CD4-positive, alpha-beta T cell treated with Interleukin-6 at 100 ng/mL for 8 hours (primary cell): ENCODE data around the gene IGF1R.

Experiments used
- DNase-seq: peaks from one replicate; pipeline ENCODE4 v3.0.0-alpha.2; 2020; ENCODE audit warnings: mixed read lengths, low spot score

The IGF1R gene

DNA sequence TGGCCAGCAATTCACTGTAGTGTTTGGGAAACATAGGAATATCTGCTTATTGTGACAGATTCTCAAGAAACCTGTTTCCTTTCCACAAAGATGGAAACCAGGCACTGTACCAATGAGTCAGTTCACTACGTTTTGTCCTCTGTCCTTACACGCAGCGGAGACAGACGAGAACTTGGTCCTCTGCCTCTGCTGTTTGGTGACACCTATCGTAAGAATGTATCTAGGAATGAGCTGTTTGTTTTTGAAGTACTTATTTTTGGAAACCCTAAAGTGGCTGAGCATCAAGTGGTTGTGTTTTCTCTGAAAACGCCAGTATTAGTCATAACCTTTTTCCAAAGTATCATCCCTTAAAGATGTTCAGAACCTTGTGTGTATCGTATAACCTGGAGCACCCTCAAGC is 266.3 kb downstream of the IGF1R start:
- no peak for DNase-seq

DNA sequence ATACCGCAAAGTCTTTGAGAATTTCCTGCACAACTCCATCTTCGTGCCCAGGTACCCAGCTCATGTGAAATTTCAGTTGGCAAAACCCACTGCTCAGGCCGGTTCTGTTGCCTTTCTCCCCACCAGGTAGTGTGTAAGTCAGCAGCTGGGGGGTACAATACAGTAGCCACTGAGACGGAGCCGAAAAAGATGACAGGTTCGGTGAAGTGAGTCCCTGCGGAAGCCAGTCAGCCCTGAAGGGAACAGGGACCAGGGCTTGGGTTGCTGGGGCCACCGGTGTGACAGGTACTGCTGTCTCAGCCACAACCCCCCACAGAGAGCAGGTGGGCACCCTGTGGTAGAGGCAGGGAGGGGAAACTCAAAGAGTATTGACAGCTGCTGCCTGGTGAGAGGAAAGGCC is 268.5 kb downstream of the IGF1R start:
- no peak for DNase-seq

DNA sequence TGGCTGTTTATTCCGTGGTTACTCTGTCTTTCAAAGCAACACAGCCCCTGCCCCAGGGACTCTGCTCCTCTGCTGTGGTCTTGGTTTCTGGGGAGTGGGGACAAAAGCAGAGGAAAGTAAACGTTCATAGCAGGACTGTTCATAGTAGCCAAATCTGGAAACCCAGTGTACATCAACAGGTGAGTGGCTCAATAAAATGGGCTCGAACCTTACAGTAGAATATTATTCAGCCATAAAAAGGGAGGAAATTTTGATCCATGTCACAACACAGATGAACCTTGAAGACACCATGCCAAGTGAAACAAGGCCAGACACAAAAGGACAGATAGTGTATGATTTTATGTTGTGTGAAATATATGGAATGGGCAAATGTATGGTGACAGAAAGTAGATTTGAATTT is 269.1 kb downstream of the IGF1R start:
- DNase-seq, result no peak

DNA sequence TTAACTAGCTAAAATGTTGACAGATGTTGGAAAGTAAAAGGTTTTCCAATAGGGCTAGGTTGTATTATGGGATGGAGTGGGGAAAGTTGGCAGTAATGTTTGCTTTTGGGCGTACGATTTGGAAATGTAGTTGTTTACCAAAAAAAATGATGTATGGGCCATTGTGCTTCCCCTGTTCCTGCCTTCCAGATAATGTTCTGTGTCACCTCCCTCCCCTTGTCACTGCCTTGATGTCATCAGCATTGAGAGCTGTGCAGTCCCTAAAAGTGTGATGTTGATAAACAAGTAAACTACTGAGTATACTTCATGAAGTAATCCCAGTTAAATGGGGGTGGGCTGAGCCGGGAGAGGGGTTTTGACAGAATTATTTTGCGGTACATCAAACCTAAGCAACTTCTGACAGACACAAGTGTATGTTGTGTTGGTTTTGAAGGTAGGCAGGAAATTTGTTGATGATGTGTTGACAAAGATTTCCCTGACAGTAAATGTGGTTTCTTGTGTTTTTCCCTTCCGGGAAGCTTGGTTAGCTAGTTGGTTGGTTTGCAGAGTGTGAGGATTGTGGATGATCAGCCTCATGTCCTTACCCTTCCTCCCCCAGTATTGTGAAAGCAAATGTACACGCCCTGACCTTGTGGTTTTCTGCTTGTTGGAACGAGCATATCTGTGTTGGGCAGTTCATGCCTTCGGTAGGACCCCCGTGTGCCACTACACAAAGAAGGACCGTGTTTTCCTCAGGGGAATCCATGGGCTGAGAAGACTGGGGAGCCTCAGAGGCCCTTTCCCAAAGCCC is 271.9 kb downstream of the IGF1R start:
- DNase-seq, result no peak

DNA sequence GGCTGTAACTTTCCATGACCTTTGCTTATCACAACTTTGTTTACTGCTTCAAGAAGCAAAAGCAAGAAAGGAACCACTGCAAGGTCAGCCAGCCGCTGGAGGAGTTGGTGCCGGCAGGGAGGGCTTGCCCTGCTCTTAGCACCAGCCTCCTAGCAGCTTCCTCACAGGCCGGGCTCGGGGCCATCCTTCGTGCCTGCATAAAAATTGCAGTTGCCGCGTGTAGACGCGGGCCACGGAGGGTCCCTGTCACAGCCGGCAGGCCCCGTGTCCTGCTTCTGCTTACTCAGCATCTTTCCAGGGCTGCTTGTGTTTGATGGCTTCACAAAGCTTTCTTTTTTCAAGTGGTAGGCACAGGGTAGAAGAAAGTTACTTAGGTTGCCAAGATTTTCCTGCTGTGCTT is 274.8 kb downstream of the IGF1R start:
- DNase-seq, result no peak

DNA sequence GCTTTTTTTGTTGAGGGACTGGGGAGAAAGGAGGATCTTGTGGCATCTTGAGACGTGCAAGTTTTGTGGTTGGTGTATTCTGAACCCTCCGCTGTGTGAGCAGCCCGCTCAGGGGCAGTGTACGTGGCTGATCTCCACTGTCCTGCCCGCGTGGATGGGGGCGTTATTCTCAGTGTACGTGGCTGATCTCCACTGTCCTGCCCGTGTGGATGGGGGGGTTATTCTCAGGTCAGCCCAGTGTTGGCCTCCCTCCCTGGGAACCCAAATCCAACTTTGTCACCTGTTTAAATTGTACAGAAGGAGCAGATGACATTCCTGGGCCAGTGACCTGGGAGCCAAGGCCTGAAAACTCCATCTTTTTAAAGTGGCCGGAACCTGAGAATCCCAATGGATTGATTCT is 275.2 kb downstream of the IGF1R start:
- DNase-seq, result no peak

DNA sequence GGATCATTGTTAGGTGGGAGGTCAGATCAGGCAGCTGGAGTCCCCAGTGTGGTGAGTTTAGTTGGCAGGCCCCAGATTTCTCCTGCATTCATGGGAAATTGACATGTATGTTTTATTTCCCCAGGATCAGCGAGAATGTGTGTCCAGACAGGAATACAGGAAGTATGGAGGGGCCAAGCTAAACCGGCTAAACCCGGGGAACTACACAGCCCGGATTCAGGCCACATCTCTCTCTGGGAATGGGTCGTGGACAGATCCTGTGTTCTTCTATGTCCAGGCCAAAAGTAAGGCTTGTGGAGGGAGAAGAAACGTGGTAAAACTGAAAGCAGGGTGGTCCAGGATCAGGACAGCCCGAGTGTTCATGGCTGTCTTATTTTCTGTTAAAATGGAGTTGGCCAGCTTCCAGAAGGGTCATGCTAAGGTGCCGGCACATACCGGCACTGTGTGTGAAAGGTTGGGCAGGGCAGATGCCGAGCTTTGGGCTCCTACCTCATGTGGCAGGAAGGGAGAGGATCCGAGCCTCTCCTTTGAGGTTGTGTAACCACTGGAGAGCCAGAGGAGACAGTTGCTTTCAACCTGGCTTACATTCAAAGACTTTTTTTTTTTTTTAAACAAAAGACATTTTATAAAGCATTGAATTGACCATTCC is 276.2 kb downstream of the IGF1R start:
- no peak for DNase-seq

DNA sequence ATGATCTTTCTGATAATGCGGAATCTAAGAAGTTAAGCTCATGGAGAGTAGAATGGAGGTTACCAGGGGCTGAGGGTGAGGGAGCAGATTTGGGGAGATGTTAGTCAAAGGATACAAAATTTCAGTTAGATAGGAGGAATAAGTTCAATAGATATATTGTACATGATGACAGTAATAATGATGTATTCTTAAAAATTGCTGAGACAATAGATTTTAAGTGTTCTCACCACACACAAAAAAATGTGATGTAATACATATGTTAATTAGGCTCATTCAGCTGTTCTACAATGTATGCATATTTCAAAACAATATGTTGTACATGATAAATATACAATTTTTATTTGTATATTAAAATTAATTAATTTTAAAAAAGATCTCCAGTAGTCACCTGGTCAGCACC is 277.9 kb downstream of the IGF1R start:
- DNase-seq, result no peak

DNA sequence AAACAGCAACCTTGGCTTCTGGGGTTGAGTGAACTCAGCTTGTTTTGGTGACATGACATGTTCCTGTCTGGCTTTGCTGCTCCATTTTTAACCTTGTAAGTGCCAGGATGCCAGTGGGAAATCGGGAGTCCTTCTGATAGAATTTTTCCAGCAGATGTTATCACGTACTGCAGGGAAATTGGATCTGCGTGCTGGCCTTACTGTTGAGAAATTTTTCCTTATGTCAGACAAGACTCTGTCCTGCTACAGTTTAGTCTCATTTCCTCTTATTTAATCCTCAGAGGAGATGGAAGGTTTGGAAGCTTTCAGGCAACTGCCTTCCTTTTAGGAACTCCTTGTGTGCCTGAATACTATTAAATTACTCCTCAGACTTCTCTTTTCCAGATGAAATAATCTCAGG is 278.7 kb downstream of the IGF1R start:
- no peak for DNase-seq

DNA sequence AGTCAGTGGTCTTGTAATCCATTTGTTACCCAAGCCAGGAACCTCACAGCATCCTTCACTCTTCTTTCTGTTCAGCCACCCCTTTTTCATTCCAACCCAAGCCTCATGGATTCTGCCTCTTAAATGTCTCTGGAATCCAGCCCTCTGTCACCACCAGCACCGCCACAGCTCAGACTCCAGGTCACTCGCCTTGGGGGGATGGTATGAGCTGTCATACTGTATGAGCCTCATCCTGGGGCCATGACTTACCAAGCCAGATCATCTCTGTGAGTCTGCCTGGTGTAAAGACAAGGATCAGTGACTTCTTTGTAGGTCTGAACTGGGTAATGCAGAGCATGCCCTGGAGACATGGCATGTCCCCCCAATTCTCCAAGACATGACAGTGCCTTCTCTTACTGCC is 279.7 kb downstream of the IGF1R start:
- DNase-seq, result no peak

DNA sequence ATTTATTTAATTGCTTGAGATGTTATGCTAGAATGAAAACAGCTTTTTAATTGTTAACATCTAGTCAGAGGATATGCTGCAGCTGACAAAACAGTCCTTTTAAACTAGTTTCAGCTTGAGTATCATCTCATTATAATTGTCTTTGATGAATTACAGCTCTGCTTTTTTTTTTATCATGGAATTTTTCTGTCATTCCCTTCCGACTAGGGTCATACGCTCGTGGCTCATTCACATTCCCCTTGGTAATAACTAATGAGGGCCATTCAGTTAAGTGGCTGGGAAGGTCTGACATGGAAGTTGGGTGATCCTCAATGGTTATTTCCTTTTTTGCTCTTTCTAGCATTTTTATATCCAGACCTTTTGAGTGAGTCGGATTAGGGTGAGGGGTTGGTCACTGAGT is 282.2 kb downstream of the IGF1R start:
- no peak for DNase-seq

DNA sequence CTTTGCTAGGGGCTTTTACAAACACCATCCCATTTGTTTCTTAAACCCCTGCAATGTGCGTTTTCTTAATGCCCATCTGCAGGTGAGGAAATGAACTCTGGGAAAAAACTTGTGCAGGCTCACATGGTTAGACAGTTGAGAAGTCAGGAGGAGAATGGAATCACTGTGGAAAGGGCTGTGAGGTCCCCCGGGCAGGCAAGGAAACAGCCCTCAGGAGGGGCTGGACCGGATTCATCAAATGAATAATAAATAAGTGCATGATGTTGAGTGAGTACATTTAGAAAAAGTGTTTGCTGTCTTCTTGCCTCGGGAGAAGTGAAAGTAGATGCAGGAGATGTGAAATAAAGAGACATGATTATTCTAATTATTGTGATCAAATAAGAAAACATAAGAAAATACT is 282.7 kb downstream of the IGF1R start:
- no peak for DNase-seq

DNA sequence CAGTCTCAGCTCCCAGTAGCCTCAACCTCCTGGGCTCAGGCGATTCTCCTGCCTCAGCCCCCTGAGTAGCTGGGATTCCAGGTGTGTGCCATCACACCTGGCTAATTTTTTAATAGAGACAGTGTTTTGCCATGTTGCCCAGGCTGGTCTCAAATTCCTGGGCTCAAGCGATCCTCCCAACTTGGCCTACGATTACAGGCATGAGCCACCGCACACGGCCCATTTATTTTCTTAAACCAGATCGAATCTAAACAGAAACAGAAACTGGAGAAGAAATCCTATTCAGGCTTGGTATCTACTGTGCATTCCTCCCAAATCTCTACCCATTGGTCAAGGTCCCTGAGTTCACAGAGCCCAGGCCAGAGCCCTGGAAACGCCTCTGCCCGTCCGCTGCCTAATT is 285.1 kb downstream of the IGF1R start:
- no peak for DNase-seq

DNA sequence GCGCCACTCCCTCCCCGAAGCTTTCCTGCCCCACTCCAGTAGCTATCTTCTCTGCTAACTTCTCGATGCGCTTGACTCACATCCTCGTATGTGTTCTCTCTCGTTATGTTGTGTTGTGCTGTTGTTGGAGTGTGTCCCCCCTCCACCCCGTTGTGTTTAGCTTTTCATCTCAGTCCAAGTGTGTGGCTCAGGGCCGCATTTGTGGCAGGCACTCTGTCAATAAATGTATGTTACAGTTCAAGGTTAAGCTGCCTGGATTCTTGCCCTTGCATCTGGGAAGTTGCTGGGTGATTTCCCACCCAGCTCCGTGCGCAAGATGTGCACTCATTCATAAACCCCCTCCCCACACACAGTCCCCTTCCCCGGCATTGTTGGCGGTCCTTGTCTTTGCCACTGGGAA is 287.4 kb downstream of the IGF1R start:
- no peak for DNase-seq

DNA sequence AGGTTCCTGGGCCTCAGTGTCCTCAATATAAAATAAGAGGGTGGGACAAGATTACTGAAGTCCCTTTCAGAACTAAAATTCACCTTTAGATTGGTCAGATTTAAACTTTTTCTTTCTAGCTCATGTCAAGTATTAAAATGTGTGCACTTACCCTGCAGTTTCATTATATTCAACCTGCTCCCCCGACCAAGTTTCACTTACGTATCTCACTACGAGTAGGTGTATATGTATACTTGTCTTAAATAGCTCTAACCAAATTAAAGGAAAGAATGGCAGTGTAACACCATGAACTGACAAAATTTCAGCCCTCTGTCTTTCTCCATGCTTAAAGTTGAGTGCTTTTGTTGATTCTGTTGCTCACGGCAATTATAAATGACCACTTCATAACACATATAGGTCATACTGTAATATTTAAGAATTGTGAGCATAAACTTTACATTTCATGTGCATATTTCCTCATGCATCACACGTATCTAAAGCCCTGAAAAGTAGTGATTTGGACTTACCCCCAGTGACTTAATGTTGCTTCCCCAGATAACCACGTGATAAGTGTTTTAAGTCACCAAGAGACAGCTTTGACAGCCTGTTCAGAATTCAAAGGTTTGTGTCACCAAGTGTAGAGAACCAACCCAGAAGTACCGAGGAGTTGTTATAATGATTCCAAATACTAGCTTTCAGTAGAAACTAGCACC is 289.2 kb downstream of the IGF1R start:
- no peak for DNase-seq

DNA sequence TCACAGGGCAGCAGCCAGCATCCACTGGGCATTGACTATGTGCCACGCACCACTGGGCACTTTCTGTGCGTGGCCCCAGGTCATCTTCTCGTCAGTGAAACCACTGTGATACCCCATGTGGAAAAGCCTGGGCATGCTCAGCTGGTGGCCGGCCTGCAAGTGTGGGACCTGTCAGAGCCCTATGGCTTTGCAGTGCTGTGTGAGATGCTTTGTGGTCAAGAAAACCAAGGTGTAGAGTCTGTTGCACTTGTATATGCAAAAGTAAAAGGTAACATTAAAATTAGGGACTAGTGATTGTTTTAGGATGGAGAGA is 289.7 kb downstream of the IGF1R start:
- DNase-seq, result no peak

DNA sequence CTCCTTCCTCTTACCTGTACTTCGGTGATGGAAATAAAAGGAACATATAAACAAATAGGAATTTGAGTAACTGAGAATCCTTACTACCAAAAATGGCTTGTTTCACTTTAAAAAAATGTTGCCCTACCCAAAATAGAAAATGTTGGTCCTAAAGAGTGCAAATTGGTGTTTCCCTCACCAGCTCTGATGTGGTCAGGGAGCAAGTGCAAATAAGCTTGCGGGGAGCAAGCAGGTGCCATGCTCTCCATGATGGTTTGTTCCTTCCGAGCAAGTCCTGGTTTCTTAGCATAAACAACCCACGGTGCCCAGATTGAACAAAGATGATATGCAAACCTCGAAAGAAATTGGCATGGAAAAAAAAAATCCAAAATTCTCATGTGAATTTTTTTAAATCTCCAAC is 290.5 kb downstream of the IGF1R start:
- DNase-seq, result no peak

DNA sequence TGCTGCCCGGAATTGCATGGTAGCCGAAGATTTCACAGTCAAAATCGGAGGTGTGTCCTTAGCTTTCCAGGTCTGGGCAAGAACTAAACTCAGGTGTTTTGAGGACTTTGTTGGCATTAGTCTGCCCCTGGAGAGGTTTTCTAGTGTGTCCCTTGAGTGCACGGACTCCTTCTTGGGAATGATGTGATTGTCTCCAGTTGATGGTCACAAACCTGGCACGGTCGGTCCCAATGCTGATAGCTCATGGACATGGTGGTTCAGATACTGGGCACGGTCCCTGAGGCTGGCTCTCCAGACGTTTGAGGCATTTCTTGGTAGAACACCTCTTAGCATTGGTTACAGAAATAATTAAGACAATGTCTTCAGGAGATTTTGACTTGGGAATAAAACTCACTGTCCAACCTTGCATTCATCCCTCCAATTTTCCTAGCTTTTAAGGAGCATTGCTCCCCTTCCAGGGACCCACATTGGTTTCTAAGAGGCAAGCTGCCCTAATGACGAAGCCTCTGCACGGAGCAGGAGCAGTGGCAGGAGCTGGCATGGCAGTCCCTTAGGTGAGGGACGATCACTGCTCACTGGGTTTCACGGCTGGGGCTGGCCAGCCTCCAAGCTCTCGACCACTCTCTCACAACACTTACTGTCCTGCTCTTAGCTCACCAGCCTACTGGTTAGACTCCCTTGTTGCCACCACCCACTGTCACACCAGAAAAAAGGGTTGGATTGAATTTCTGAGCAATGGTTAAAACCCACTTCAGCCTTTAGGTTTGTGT is 291.2 kb downstream of the IGF1R start:
- no peak for DNase-seq

DNA sequence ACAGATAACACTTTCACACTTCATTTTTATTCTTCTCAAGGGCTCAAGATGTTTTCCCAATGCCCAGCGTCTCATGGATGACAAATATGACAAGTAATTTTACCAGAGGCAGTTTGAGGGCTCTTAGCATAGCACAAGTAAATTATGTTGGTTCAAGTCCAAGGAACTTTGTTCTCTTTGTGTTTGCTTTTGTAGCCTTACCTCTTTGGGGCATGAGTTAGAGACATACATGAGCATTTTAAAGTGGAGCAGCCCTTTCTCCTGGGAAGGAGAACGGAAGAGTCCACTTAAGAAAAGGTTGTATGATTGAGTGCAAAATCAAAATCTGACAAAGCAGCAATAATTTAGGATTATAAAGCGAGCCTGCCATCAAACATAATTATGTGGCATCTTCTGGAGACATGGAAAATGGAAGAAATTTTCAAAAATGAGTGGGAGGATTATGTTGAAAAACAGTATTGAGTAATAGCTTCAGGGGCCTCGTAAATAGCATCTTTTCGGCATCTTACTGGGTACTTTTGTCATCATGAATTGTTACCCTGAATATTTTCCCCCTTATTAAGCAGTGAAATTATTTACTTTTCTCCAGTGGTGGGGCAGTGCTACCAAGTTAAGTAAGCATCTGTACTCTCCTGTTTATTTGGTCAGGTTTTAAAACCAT is 293.4 kb downstream of the IGF1R start:
- DNase-seq, result no peak

DNA sequence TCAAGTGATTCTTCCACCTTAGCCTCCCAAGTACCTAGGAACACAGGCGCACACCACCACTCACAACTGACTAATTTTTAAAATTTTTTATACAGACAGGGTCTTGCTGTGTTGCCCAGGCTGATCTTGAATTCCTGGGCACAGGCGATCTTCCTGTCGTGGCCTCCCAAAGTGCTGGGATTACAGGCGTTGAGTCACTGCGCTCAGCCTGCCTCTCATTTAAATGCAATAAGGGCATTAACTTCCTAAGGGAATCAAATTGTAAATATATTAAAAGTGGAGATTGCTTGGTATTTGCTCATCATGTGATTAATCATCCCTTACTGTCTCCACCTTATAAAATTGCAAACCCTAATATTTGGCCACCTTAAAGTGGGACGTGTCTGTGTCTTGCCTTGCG is 294.1 kb downstream of the IGF1R start:
- DNase-seq, result no peak

DNA sequence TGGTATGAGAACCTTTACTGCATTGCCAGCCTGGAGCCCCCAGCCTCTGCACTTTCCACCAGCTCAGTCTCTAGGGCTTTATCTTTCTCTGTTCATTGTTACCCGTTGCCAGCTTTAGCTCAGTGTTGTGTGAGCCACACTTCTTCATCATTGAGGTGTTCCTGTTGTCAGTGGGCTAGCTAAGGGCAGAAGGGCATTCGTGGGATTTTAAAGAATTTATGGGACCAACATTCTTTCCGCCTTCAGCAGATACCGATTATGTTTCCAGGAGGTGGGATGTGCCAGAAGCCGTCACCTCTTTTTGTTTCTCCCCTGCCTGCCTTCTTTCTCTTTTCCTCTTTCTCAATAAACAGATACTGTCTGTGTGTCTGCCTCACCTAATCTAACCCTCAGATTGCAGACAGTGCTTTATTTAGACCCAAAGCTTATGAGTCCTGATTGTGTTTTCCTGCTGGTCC is 294.7 kb downstream of the IGF1R start:
- DNase-seq, result no peak

DNA sequence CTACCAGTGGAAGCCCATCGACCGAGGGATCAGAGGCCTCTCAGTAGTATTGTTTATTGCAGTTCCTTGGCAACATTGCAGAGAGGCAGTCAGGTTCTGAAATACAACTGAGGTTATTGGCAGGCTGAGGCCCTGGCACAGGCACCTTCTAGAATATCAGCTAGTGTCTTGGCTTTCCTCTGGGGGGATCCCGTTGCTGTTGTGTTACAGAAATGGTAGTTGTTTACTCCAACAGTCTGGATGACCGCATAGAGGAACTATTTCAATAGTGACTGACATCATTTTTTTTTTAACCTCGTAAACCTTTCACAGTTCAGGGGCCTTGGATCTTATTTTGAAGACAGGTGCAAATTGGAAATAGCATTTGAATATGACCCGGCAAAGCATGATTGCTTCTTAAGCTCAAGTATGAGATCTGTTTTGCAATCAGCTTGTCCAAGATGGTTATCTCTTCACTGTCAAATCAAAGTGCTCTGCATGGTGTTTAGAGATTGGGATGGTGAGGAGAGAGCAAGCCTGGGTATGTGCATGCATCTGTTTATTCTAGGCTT is 295.3 kb downstream of the IGF1R start:
- no peak for DNase-seq
